Neural progenitor cell (in vitro differentiated cells): ENCODE results near the gene ZCCHC8.

Experiments
- EZH2 ChIP-seq: fragments of 200-600 bp; sonication (generic); IDR thresholded peaks from 2 replicates; pipeline ENCODE4 v1.6.1; 2017; ENCODE audit warnings: antibody characterized with exemption, mild to moderate bottlenecking, moderate library complexity
- EZH2phosphoT487 ChIP-seq: fragments of 200-600 bp; sonication (generic); IDR thresholded peaks from 2 replicates; pipeline ENCODE4 v1.6.1; 2017; ENCODE audit warnings: antibody characterized with exemption
- TF ChIP-seq, protein P1 (sequence below): fragments of 200-600 bp; sonication (generic); IDR thresholded peaks from 2 replicates; pipeline ENCODE4 v1.5.1; 2017; ENCODE audit warnings: antibody characterized with exemption, mild to moderate bottlenecking

DNA sequence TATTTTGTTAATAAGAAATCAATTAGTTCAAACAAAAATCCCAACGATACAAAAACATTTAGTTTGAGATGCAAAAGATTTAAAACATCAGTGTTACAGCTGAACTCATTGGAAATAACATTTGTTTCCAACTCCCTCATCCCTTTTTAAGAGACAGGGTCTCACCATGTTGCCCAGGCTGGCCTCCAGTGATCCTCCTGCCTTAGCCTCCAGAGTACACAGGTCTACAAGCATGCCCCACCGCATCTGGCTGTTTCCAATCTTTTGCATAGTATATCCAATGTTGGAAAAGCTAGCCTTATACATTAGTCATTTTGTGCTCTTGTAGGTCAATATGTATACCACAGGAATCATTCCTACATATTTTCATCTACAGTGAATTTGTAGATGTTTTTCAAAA, 14.5 kb upstream of the ZCCHC8 start:
- no peak for TF ChIP-seq EZH2
- no peak for TF ChIP-seq EZH2phosphoT487
- TF ChIP-seq, protein P1, sequence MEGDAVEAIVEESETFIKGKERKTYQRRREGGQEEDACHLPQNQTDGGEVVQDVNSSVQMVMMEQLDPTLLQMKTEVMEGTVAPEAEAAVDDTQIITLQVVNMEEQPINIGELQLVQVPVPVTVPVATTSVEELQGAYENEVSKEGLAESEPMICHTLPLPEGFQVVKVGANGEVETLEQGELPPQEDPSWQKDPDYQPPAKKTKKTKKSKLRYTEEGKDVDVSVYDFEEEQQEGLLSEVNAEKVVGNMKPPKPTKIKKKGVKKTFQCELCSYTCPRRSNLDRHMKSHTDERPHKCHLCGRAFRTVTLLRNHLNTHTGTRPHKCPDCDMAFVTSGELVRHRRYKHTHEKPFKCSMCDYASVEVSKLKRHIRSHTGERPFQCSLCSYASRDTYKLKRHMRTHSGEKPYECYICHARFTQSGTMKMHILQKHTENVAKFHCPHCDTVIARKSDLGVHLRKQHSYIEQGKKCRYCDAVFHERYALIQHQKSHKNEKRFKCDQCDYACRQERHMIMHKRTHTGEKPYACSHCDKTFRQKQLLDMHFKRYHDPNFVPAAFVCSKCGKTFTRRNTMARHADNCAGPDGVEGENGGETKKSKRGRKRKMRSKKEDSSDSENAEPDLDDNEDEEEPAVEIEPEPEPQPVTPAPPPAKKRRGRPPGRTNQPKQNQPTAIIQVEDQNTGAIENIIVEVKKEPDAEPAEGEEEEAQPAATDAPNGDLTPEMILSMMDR: no peak
